T-helper 2 cell treated with Interferon-gamma antibody and Interleukin-4, amounts not matched to agents 5 μg/mL and 100 μg/mL, for 36 hours (primary cell): ENCODE measurements around the gene SMU1.
"Not testable (repeated sequence)": the region's sequence is repeated elsewhere in the genome, so short reads cannot be mapped to it uniquely, and the experiment has no call there.

Experiments used
- DNase-seq: peaks from one replicate; pipeline ENCODE4 v3.0.0; 2021; ENCODE audit warnings: low spot score
- H3K27ac Mint-ChIP-seq: one replicate; pipeline ENCODE4 v1.8.0; 2021; ENCODE audit warnings: mild to moderate bottlenecking, mixed read lengths
- H3K27me3 Mint-ChIP-seq: one replicate; pipeline ENCODE4 v1.8.0; 2021; ENCODE audit warnings: low read depth, mixed read lengths
- H3K36me3 Mint-ChIP-seq: one replicate; pipeline ENCODE4 v1.8.0; 2021; ENCODE audit warnings: low read depth, mixed read lengths
- H3K4me1 Mint-ChIP-seq: one replicate; pipeline ENCODE4 v1.8.0; 2021; ENCODE audit warnings: low read depth, mixed read lengths
- H3K4me3 Mint-ChIP-seq: one replicate; pipeline ENCODE4 v1.8.0; 2022; ENCODE audit warnings: mild to moderate bottlenecking, moderate library complexity, mixed read lengths
- H3K9me3 Mint-ChIP-seq: one replicate; pipeline ENCODE4 v1.8.0; 2021; ENCODE audit warnings: mixed read lengths

The SMU1 gene

GRCh38 chr9:33024126-33024965 is 52.1 kb downstream of the SMU1 start:
- Mint-ChIP-seq H3K4me1 (peaks cover 48% of the 10 kb centered on the region), H3K27ac (peak overlapping the region; percentile 97), H3K36me3 (peaks cover 42% of the 10 kb centered on the region), H3K27me3 (no peaks in the 10 kb centered on the region), H3K4me3 (peak overlapping the region; percentile 98), H3K9me3 (no peaks in the 10 kb centered on the region)
- DNase-seq = no peak

- H3K4me3 Mint-ChIP-seq = peak overlapping the region; percentile 98
- H3K27me3 Mint-ChIP-seq = no peaks in the 10 kb centered on the region
- peaks cover 36% of the 10 kb centered on the region for H3K36me3 Mint-ChIP-seq
- no peaks in the 10 kb centered on the region for H3K9me3 Mint-ChIP-seq
- H3K27ac Mint-ChIP-seq = peak overlapping the region; percentile 97
- no peak for DNase-seq
- peaks cover 43% of the 10 kb centered on the region for H3K4me1 Mint-ChIP-seq
Measured at GRCh38 chr9:33023661-33024060, 52.8 kb downstream of the SMU1 start.

- peak overlapping the region; percentile 15 for H3K4me3 Mint-ChIP-seq
- H3K36me3 Mint-ChIP-seq = peaks cover 29% of the 10 kb centered on the region
- peaks cover 36% of the 10 kb centered on the region for H3K4me1 Mint-ChIP-seq
- no peak for DNase-seq
- no peaks in the 10 kb centered on the region for H3K9me3 Mint-ChIP-seq
- no peaks in the 10 kb centered on the region for H3K27me3 Mint-ChIP-seq
- H3K27ac Mint-ChIP-seq = peak overlapping the region; percentile 49
Measured at GRCh38 chr9:33022755-33023154, 53.7 kb downstream of the SMU1 start.

- DNase-seq = no peak
- no peak overlapping the region for H3K27ac Mint-ChIP-seq
- H3K9me3 Mint-ChIP-seq = no peaks in the 10 kb centered on the region
- H3K4me1 Mint-ChIP-seq = peaks cover 35% of the 10 kb centered on the region
- peaks cover 29% of the 10 kb centered on the region for H3K36me3 Mint-ChIP-seq
- no peaks in the 10 kb centered on the region for H3K27me3 Mint-ChIP-seq
- H3K4me3 Mint-ChIP-seq = no peak overlapping the region
Measured at GRCh38 chr9:33022303-33022702, 54.2 kb downstream of the SMU1 start.

- H3K27ac Mint-ChIP-seq = no peak overlapping the region
- no peak overlapping the region for H3K4me3 Mint-ChIP-seq
- H3K4me1 Mint-ChIP-seq = peaks cover 24% of the 10 kb centered on the region
- H3K27me3 Mint-ChIP-seq = no peaks in the 10 kb centered on the region
- H3K9me3 Mint-ChIP-seq = no peaks in the 10 kb centered on the region
- no peak for DNase-seq
- H3K36me3 Mint-ChIP-seq = peaks cover 14% of the 10 kb centered on the region
Measured at GRCh38 chr9:33019797-33020196, 56.7 kb downstream of the SMU1 start.

- Mint-ChIP-seq H3K27me3 (no peaks in the 10 kb centered on the region), H3K27ac (no peak overlapping the region), H3K36me3 (peaks cover 10% of the 10 kb centered on the region), H3K4me1 (peaks cover 10% of the 10 kb centered on the region), H3K4me3 (no peak overlapping the region), H3K9me3 (no peaks in the 10 kb centered on the region)
- no peak for DNase-seq
Measured at GRCh38 chr9:33017283-33018041, 59.0 kb downstream of the SMU1 start.

- peaks cover 2% of the 10 kb centered on the region for H3K36me3 Mint-ChIP-seq
- H3K4me3 Mint-ChIP-seq = no peak overlapping the region
- DNase-seq = no peak
- no peaks in the 10 kb centered on the region for H3K27me3 Mint-ChIP-seq
- no peaks in the 10 kb centered on the region for H3K9me3 Mint-ChIP-seq
- H3K27ac Mint-ChIP-seq = no peak overlapping the region
- H3K4me1 Mint-ChIP-seq = no peaks in the 10 kb centered on the region
Measured at GRCh38 chr9:33014665-33015014, 61.8 kb downstream of the SMU1 start.

- Mint-ChIP-seq H3K27ac (no peak overlapping the region), H3K27me3 (no peaks in the 10 kb centered on the region), H3K4me3 (no peak overlapping the region), H3K9me3 (no peaks in the 10 kb centered on the region), H3K36me3 (peaks cover 2% of the 10 kb centered on the region), H3K4me1 (no peaks in the 10 kb centered on the region)
- DNase-seq = no peak
Measured at GRCh38 chr9:33013962-33014664, 62.4 kb downstream of the SMU1 start.

- H3K36me3 Mint-ChIP-seq = peaks cover 2% of the 10 kb centered on the region
- DNase-seq = no peak
- H3K9me3 Mint-ChIP-seq = no peaks in the 10 kb centered on the region
- H3K4me1 Mint-ChIP-seq = no peaks in the 10 kb centered on the region
- no peaks in the 10 kb centered on the region for H3K27me3 Mint-ChIP-seq
- no peak overlapping the region for H3K4me3 Mint-ChIP-seq
- H3K27ac Mint-ChIP-seq = no peak overlapping the region
Measured at GRCh38 chr9:33012328-33013069, 64.0 kb downstream of the SMU1 start.

- Mint-ChIP-seq H3K27ac (no peak overlapping the region), H3K4me3 (no peak overlapping the region), H3K27me3 (no peaks in the 10 kb centered on the region), H3K9me3 (no peaks in the 10 kb centered on the region), H3K4me1 (no peaks in the 10 kb centered on the region), H3K36me3 (peaks cover 2% of the 10 kb centered on the region)
- no peak for DNase-seq
Measured at GRCh38 chr9:33011831-33012230, 64.6 kb downstream of the SMU1 start.

- H3K9me3 Mint-ChIP-seq = no peaks in the 10 kb centered on the region
- DNase-seq = no peak
- no peaks in the 10 kb centered on the region for H3K27me3 Mint-ChIP-seq
- no peaks in the 10 kb centered on the region for H3K4me1 Mint-ChIP-seq
- H3K36me3 Mint-ChIP-seq = peaks cover 2% of the 10 kb centered on the region
- H3K27ac Mint-ChIP-seq = no peak overlapping the region
- H3K4me3 Mint-ChIP-seq = no peak overlapping the region
Measured at GRCh38 chr9:33007755-33008154, 68.7 kb downstream of the SMU1 start.

GRCh38 chr9:33005335-33005734 is 71.1 kb downstream of the SMU1 start:
- H3K9me3 Mint-ChIP-seq, H3K27me3 Mint-ChIP-seq, H3K4me3 Mint-ChIP-seq, H3K27ac Mint-ChIP-seq, DNase-seq, H3K36me3 Mint-ChIP-seq: not testable (repeated sequence)
- H3K4me1 Mint-ChIP-seq = peaks cover 12% of the 10 kb centered on the region

- DNase-seq = peak; percentile 24
- Mint-ChIP-seq H3K4me1 (peaks cover 27% of the 10 kb centered on the region), H3K27ac (peak overlapping the region; percentile 98), H3K36me3 (peaks cover 30% of the 10 kb centered on the region), H3K4me3 (peak overlapping the region; percentile 95)
- H3K27me3 Mint-ChIP-seq, H3K9me3 Mint-ChIP-seq: not testable (repeated sequence)
Measured at GRCh38 chr9:33000682-33001055, 75.8 kb downstream of the SMU1 start.
